SK-N-SH (cell line): ENCODE measurements around the gene RADIL. TPM values are rescaled to one million over a fixed set of nuclear protein-coding genes. Genes with fewer than 3 reads are reported as not detected.

Experiments used
- CTCF ChIA-PET: fragments of 300-600, 350-600 bp; formaldehyde crosslinking; extraction: SDS; loops from one replicate; lab custom pipeline; 2021; lab: Yijun Ruan, JAX
- POLR2A ChIA-PET: fragments of 350-600 bp; sonication (Branson Sonifier 250); formaldehyde crosslinking; extraction: SDS; loops from one replicate; lab custom pipeline; 2020; ENCODE audit warnings: antibody characterized with exemption, inconsistent platforms; lab: Yijun Ruan, JAX
- DNase-seq: peaks from one replicate; pipeline ENCODE4 v3.0.0; 2012
- H2AFZ ChIP-seq: fragments of 200-600 bp; sonication (generic); 2 replicates; pipeline ENCODE4 v1.8.1; 2016; ENCODE audit warnings: antibody characterized with exemption, mild to moderate bottlenecking, low read depth
- H3F3A ChIP-seq: fragments of 200-600 bp; sonication (generic); replicated peaks from 2 replicates; pipeline ENCODE3; 2016; ENCODE audit warnings: antibody characterized with exemption, mild to moderate bottlenecking; ENCODE audit not compliant: insufficient read depth
- H3K27ac ChIP-seq, 2 experiments: fragments of 200-500 bp in 1 of 2; fragments of 200-600 bp in 1 of 2; sonication (Bioruptor generic) in 1 of 2; sonication (generic), shearing (Covaris generic) in 1 of 2; 2 replicates each; pipeline versions ENCODE4 v1.5.1 to v1.6.1; 2014 to 2016; ENCODE audit warnings: low read depth in 2 of 2, inconsistent platforms in 1 of 2, low read length in 1 of 2, mild to moderate bottlenecking in 1 of 2, mixed read lengths in 1 of 2
- H3K27me3 ChIP-seq: fragments of 200-600 bp; sonication (generic), shearing (Covaris generic); 2 replicates; pipeline ENCODE4 v1.6.1; 2016; ENCODE audit warnings: mixed run types; ENCODE audit not compliant: insufficient read depth
- H3K36me3 ChIP-seq, 2 experiments: fragments of 200-500 bp in 1 of 2; fragments of 200-600 bp in 1 of 2; sonication (Bioruptor generic) in 1 of 2; sonication (generic) in 1 of 2; replicated peaks in 1 of 2; 2 replicates each; pipeline versions ENCODE3 to v1.5.1; 2014 to 2016; ENCODE audit warnings: low read length in 1 of 2, mild to moderate bottlenecking in 1 of 2; ENCODE audit not compliant: insufficient read depth in 2 of 2, control insufficient read depth in 1 of 2
- H3K4me1 ChIP-seq, 2 experiments: fragments of 200-500 bp in 1 of 2; fragments of 200-600 bp in 1 of 2; sonication (Bioruptor generic) in 1 of 2; sonication (generic), shearing (Covaris generic) in 1 of 2; 2 replicates each; pipeline versions ENCODE4 v1.5.1 to v1.6.1; 2014 to 2016; ENCODE audit warnings: low read depth in 1 of 2, low read length in 1 of 2, mixed run types in 1 of 2; ENCODE audit not compliant: insufficient read depth in 2 of 2, control insufficient read depth in 1 of 2
- H3K4me2 ChIP-seq: fragments of 200-600 bp; sonication (generic), shearing (Covaris generic); 2 replicates; pipeline ENCODE4 v1.6.1; 2017; ENCODE audit warnings: mixed run types
- H3K4me3 ChIP-seq, 2 experiments: fragments of 200-500 bp in 1 of 2; fragments of 200-600 bp in 1 of 2; sonication (Bioruptor generic) in 1 of 2; sonication (generic), shearing (Covaris generic) in 1 of 2; 2 replicates each; pipeline versions ENCODE4 v1.5.1 to v1.8.1; 2014 to 2016; ENCODE audit warnings: low read depth in 2 of 2, inconsistent platforms in 1 of 2, low read length in 1 of 2, mild to moderate bottlenecking in 1 of 2, mixed read lengths in 1 of 2, moderate library complexity in 1 of 2
- H3K79me2 ChIP-seq: fragments of 200-600 bp; sonication (generic); 2 replicates; pipeline ENCODE4 v1.8.1; 2017; ENCODE audit warnings: mild to moderate bottlenecking; ENCODE audit not compliant: insufficient read depth
- H3K9ac ChIP-seq: fragments of 200-600 bp; sonication (generic); 2 replicates; pipeline ENCODE4 v1.6.1; 2017; ENCODE audit warnings: mixed run types
- H3K9me2 ChIP-seq: fragments of 200-600 bp; sonication (generic); 2 replicates; pipeline ENCODE4 v1.6.1; 2017; ENCODE audit warnings: mixed run types
- H3K9me3 ChIP-seq: fragments of 200-600 bp; sonication (generic); 2 replicates; pipeline ENCODE4 v1.6.1; 2017; ENCODE audit warnings: mixed run types, mild to moderate bottlenecking, moderate library complexity
- H4K20me1 ChIP-seq: fragments of 200-600 bp; sonication (generic); 2 replicates; pipeline ENCODE4 v1.6.1; 2017; ENCODE audit warnings: mild to moderate bottlenecking, mixed run types; ENCODE audit not compliant: insufficient read depth
- ELF1 ChIP-seq: IDR thresholded peaks from 2 replicates; pipeline ENCODE4 v1.4.0; 2012
- EZH2phosphoT487 ChIP-seq: fragments of 200-600 bp; sonication (generic); IDR thresholded peaks from 2 replicates; pipeline ENCODE4 v1.6.1; 2017; ENCODE audit warnings: low read depth, mixed run types, mild to moderate bottlenecking, antibody characterized with exemption, moderate library complexity, borderline replicate concordance
- FOSL2 ChIP-seq: IDR thresholded peaks from 2 replicates; pipeline ENCODE4 v1.4.0; 2012; ENCODE audit warnings: low read depth, mild to moderate bottlenecking, moderate library complexity, borderline replicate concordance
- GATA2 ChIP-seq: sonication (generic); formaldehyde crosslinking; IDR thresholded peaks from 2 replicates; pipeline ENCODE4 v1.5.0; 2020; ENCODE audit warnings: mild to moderate bottlenecking, missing genetic modification reagents
- MXI1 ChIP-seq: IDR thresholded peaks from 2 replicates; pipeline ENCODE4 v1.6.1; 2012; ENCODE audit warnings: mild to moderate bottlenecking, low read depth, low read length, improper control_type of control experiment
- NFIC ChIP-seq: IDR thresholded peaks from 2 replicates; pipeline ENCODE4 v1.4.0; 2012; ENCODE audit warnings: borderline replicate concordance
- TAF1 ChIP-seq: IDR thresholded peaks from 2 replicates; pipeline ENCODE4 v1.6.1; 2012; ENCODE audit warnings: low read depth, mild to moderate bottlenecking, low read length, moderate library complexity, borderline replicate concordance
- TCF12 ChIP-seq: IDR thresholded peaks from 2 replicates; pipeline ENCODE4 v1.4.0; 2012
- TEAD4 ChIP-seq: IDR thresholded peaks from 2 replicates; pipeline ENCODE4 v1.4.0; 2012; ENCODE audit warnings: mild to moderate bottlenecking, borderline replicate concordance; ENCODE audit not compliant: insufficient read depth
- YY1 ChIP-seq: IDR thresholded peaks from 2 replicates; pipeline ENCODE4 v1.4.0; 2012; ENCODE audit warnings: low read depth, mild to moderate bottlenecking
- WGBS: methylation state at CpG from one replicate; pipeline ENCODE4 v1.1.6; 2017; ENCODE audit warnings: low lambda C conversion rate; 5-methylcytosine and 5-hydroxymethylcytosine counted together
- polyA plus RNA-seq, 3 experiments: library from polyadenylated mRNA; depleted of rRNA; stranded (reverse); fragments of >200 nt; gene quantifications; 2 replicates each; pipeline ENCODE4 v1.2.3, GENCODE V29; 2012
- TF ChIP-seq, protein P1 (sequence below): IDR thresholded peaks from 2 replicates; pipeline ENCODE4; 2012
- TF ChIP-seq, protein P2 (sequence below): IDR thresholded peaks from 2 replicates; pipeline ENCODE4 v1.6.1; 2012; ENCODE audit warnings: mild to moderate bottlenecking, low read depth, low read length, moderate library complexity
- TF ChIP-seq, protein P3 (sequence below): IDR thresholded peaks from 2 replicates; pipeline ENCODE4 v1.4.0; 2012; ENCODE audit warnings: low read depth, borderline replicate concordance

Gene RADIL
- polyA plus RNA-seq, 1 of the 3 experiments (the other 2 are of a cell fraction), result 4.3 TPM

DNA sequence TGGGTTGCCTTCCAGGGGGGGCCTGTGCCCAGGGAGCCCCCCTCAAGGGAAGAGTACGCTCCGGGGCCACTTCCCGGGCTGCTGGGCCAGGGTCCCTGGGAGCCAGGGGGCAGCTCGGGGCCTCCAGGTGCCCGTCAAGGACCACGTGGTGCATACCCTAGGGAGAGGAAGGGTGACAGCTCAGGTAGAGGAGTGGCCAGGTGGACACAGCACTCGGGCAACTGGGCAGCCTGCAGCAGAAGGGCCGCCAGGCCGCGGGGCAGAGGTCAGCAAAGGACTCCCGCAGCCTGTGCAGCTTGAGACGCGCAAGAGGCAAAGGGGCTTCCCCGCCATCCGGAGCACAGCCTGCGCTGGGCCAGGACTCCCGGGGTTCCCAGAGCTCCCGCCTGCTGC, 81.7 kb downstream of the RADIL start (continued):
- no peak for TF ChIP-seq GATA2 (CRISPR knock-in tag)
- no peak for TF ChIP-seq FOSL2
- no peak for TF ChIP-seq ELF1
- TF ChIP-seq, protein P1, sequence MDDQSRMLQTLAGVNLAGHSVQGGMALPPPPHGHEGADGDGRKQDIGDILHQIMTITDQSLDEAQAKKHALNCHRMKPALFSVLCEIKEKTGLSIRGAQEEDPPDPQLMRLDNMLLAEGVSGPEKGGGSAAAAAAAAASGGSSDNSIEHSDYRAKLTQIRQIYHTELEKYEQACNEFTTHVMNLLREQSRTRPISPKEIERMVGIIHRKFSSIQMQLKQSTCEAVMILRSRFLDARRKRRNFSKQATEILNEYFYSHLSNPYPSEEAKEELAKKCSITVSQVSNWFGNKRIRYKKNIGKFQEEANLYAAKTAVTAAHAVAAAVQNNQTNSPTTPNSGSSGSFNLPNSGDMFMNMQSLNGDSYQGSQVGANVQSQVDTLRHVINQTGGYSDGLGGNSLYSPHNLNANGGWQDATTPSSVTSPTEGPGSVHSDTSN, result no peak
- TF ChIP-seq, protein P2, sequence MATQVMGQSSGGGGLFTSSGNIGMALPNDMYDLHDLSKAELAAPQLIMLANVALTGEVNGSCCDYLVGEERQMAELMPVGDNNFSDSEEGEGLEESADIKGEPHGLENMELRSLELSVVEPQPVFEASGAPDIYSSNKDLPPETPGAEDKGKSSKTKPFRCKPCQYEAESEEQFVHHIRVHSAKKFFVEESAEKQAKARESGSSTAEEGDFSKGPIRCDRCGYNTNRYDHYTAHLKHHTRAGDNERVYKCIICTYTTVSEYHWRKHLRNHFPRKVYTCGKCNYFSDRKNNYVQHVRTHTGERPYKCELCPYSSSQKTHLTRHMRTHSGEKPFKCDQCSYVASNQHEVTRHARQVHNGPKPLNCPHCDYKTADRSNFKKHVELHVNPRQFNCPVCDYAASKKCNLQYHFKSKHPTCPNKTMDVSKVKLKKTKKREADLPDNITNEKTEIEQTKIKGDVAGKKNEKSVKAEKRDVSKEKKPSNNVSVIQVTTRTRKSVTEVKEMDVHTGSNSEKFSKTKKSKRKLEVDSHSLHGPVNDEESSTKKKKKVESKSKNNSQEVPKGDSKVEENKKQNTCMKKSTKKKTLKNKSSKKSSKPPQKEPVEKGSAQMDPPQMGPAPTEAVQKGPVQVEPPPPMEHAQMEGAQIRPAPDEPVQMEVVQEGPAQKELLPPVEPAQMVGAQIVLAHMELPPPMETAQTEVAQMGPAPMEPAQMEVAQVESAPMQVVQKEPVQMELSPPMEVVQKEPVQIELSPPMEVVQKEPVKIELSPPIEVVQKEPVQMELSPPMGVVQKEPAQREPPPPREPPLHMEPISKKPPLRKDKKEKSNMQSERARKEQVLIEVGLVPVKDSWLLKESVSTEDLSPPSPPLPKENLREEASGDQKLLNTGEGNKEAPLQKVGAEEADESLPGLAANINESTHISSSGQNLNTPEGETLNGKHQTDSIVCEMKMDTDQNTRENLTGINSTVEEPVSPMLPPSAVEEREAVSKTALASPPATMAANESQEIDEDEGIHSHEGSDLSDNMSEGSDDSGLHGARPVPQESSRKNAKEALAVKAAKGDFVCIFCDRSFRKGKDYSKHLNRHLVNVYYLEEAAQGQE, result no peak
- TF ChIP-seq YY1, result no peak
- TF ChIP-seq TCF12, result no peak
- TF ChIP-seq NFIC, result no peak
- no peak for TF ChIP-seq TEAD4
- TF ChIP-seq, protein P3, sequence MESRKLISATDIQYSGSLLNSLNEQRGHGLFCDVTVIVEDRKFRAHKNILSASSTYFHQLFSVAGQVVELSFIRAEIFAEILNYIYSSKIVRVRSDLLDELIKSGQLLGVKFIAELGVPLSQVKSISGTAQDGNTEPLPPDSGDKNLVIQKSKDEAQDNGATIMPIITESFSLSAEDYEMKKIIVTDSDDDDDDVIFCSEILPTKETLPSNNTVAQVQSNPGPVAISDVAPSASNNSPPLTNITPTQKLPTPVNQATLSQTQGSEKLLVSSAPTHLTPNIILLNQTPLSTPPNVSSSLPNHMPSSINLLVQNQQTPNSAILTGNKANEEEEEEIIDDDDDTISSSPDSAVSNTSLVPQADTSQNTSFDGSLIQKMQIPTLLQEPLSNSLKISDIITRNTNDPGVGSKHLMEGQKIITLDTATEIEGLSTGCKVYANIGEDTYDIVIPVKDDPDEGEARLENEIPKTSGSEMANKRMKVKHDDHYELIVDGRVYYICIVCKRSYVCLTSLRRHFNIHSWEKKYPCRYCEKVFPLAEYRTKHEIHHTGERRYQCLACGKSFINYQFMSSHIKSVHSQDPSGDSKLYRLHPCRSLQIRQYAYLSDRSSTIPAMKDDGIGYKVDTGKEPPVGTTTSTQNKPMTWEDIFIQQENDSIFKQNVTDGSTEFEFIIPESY, result no peak
- TF ChIP-seq MXI1, result no peak
- TF ChIP-seq, all 33 proteins: peak for 0

DNA sequence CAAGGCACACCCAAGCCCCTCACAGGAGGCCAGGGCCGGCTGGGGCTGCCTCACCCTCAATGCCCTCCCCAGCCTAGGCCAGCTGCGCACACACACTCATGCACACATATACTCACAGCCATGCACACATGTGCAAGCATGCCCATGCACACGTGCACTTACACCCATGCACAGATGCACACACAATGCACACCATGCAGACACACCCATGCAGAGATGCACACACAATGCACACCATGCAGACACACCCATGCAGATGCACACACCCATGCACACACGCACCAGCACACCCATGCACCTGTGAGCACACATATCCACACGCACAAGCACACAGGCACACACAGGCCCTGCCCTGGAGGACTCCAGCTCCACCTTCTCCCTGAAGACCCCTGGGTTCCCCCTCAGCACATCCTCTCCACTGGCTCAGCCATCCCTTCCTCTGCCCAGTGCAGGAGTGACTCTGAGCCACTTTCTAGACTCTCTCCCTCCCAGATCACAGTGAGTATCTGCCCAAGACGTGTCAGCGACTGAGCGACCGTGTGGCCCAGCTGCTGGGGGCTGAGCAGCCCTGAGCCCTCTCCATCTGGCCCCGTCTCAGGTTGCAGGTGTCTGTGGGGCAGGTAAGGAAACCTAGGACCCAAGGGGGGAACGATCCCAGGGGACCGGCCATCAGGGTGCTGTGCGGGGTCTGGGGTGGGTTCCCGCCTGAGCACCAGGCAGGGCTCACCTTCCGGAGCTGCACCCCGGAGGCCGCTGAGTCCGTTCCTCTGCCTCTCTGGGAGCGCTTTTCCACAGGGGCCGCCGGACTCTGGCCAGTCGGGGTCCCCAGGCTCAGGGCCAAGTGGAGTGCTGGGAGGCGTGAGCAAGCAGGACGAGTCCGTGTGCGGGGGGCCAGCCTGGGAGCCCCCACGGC, 82.3 kb downstream of the RADIL start:
- Histone ChIP-seq H3K79me2 (no peaks in the 10 kb centered on the region), H4K20me1 (no peaks in the 10 kb centered on the region), H3K9me3 (no peaks in the 10 kb centered on the region), H3K36me3 (no peaks in the 10 kb centered on the region), H3K27me3 (no peaks in the 10 kb centered on the region), H3K4me2 (no peak overlapping the region), H3K4me1 (peaks cover 0 to 9% of the 10 kb centered on the region in 2 experiments; a peak in 1 of 4 replicates), H3K9me2 (no peaks in the 10 kb centered on the region), H3K9ac (no peak overlapping the region), H2AFZ (no peak overlapping the region), H3K4me3 (no peak overlapping the region), H3F3A (no peaks in the 10 kb centered on the region), H3K27ac (no peak overlapping the region)
- TF ChIP-seq YY1 (no peak), EZH2phosphoT487 (no peak), TAF1 (no peak)
- ChIA-PET POLR2A (no interaction called here), CTCF (interaction anchor here (0.6 to 5.3 kb wide), 6 partner anchors 9 to 284 kb away, joined by 3 to 63 read pairs (median 4); no protein-coding TSS in a partner anchor)
- WGBS, result 86% methylated on average over 13 of the region's 27 CpGs
- DNase-seq, result no peak
